HG03520 (cell line): ENCODE results near the gene KAZALD1.
"Not testable (repeated sequence)": the region's sequence is repeated elsewhere in the genome, so short reads cannot be mapped to it uniquely, and the experiment has no call there.

Source experiments
- ATAC-seq: cut with Tn5 transposase; IDR thresholded peaks from one replicate; pipeline ENCODE4 v1.9.1; 2021; ENCODE audit warnings: mild to moderate bottlenecking, moderate library complexity; ENCODE audit not compliant: unreplicated experiment

KAZALD1 gene

GRCh38 chr10:101030496-101031127 lies 31.2 kb upstream of the KAZALD1 start:
- no peak for ATAC-seq

GRCh38 chr10:101031128-101031795 lies 30.5 kb upstream of the KAZALD1 start, which contains the start of the genes PDZD7 and SFXN3:
TSS of gene PDZD7 (minus strand) at chr10:101031129. CDS start at chr10:101030219, 910 bp downstream.
TSS of gene SFXN3 (plus strand) at chr10:101031234. CDS start at chr10:101034695, 3,461 bp downstream.
- ATAC-seq: peak; percentile 87

- no peak for ATAC-seq
These were observed 29.8 kb upstream of the KAZALD1 start for GRCh38 chr10:101031796-101032636.

- no peak for ATAC-seq
These were observed 29.1 kb upstream of the KAZALD1 start for GRCh38 chr10:101032637-101033224.

- no peak for ATAC-seq
These were observed 28.5 kb upstream of the KAZALD1 start for GRCh38 chr10:101033276-101033675.

GRCh38 chr10:101034404-101034803 lies 27.4 kb upstream of the KAZALD1 start:
- ATAC-seq: not testable (repeated sequence)

- ATAC-seq: no peak
These were observed 26.5 kb upstream of the KAZALD1 start for GRCh38 chr10:101035314-101035713.

- no peak for ATAC-seq
These were observed 25.7 kb upstream of the KAZALD1 start for GRCh38 chr10:101035916-101036702.

- ATAC-seq: no peak
These were observed 25.1 kb upstream of the KAZALD1 start for GRCh38 chr10:101036726-101037125.

GRCh38 chr10:101038484-101038883 lies 23.3 kb upstream of the KAZALD1 start:
- no peak for ATAC-seq

GRCh38 chr10:101040061-101040460 lies 21.7 kb upstream of the KAZALD1 start:
- no peak for ATAC-seq

- no peak for ATAC-seq
These were observed 20.9 kb upstream of the KAZALD1 start for GRCh38 chr10:101040851-101041250.

GRCh38 chr10:101041252-101041761 lies 20.5 kb upstream of the KAZALD1 start:
- ATAC-seq: no peak

GRCh38 chr10:101042118-101042517 lies 19.7 kb upstream of the KAZALD1 start:
- ATAC-seq: no peak

GRCh38 chr10:101042667-101043362 lies 19.0 kb upstream of the KAZALD1 start:
- ATAC-seq: peak; percentile 95

GRCh38 chr10:101043363-101043707 lies 18.5 kb upstream of the KAZALD1 start:
- no peak for ATAC-seq

- ATAC-seq: no peak
These were observed 17.7 kb upstream of the KAZALD1 start for GRCh38 chr10:101044117-101044516.

GRCh38 chr10:101046332-101047238 lies 15.2 kb upstream of the KAZALD1 start:
- ATAC-seq: no peak

GRCh38 chr10:101047268-101047667 lies 14.5 kb upstream of the KAZALD1 start:
- no peak for ATAC-seq
